Tibial nerve (tissue), 4 donors: ENCODE measurements around the gene TCEA2. TPM values are rescaled to one million over a fixed set of nuclear protein-coding genes. Genes with fewer than 3 reads are reported as not detected.

Source experiments
- DNase-seq, 2 donors: peaks; one replicate each; pipeline ENCODE4 v3.0.0-alpha.2; 2019; ENCODE audit warnings: low spot score in 2 of 2
- H3K27ac ChIP-seq, 4 donors: fragments of 200-600 bp; sonication (generic) in 3 of 4; one replicate each; pipeline ENCODE4 v1.5.1; 2017 to 2019; ENCODE audit warnings: mild to moderate bottlenecking in 1 of 4
- H3K27me3 ChIP-seq, 2 donors: fragments of 200-600 bp; sonication (generic) in 1 of 2; one replicate each; pipeline versions ENCODE4 v1.5.1 to v1.6.0; 2017 to 2019
- H3K36me3 ChIP-seq, 3 donors: fragments of 200-600 bp; sonication (generic); one replicate each; pipeline ENCODE4 v1.5.1; 2018 to 2019
- H3K4me1 ChIP-seq, 4 donors: fragments of 200-600 bp; sonication (generic) in 3 of 4; one replicate each; pipeline ENCODE4 v1.5.1; 2017 to 2019
- H3K4me3 ChIP-seq, 4 donors: fragments of 200-600 bp; sonication (generic) in 3 of 4; one replicate each; pipeline ENCODE4 v1.5.1; 2017 to 2019; ENCODE audit warnings: mild to moderate bottlenecking in 1 of 4, moderate library complexity in 1 of 4
- H3K9me3 ChIP-seq, 4 donors: fragments of 200-600 bp; sonication (generic) in 3 of 4; one replicate each; pipeline ENCODE4 v1.5.1; 2017 to 2019
- CTCF ChIP-seq, 5 experiments: fragments of 200-600 bp in 3 of 5; fragments of 450-650 bp in 2 of 5; sonication (generic) in 3 of 5; IDR thresholded peaks; one replicate each; pipeline ENCODE4 v1.5.1; 2016 to 2019; ENCODE audit warnings: antibody characterized with exemption in 5 of 5, mild to moderate bottlenecking in 3 of 5, moderate library complexity in 2 of 5
- EP300 ChIP-seq, 2 donors: sonication (generic); formaldehyde crosslinking; IDR thresholded peaks; one replicate each; pipeline ENCODE4 v1.6.1; 2017; ENCODE audit warnings: antibody characterized with exemption in 2 of 2, mild to moderate bottlenecking in 1 of 2
- POLR2A ChIP-seq, 2 donors: fragments of 450-650 bp; IDR thresholded peaks; one replicate each; pipeline ENCODE4 v1.6.1; 2017; ENCODE audit warnings: antibody characterized with exemption in 2 of 2, mild to moderate bottlenecking in 2 of 2, moderate library complexity in 2 of 2
- WGBS, 2 donors: methylation state at CpG; one replicate each; pipeline ENCODE4 v1.1.5; 2018; 5-methylcytosine and 5-hydroxymethylcytosine counted together
- total RNA-seq, 4 donors: library from RNA; depleted of rRNA; stranded (reverse); fragments of >200 nt; gene quantifications; one replicate each; pipeline ENCODE4 v1.1.0, GENCODE V29; 2016

TCEA2 gene
- 10 to 100 TPM; 45.6 to 62.9 (median 59.2) TPM for total RNA-seq

GRCh38 chr20:64062596-64063388 is at the start of gene TCEA2:
TCEA2 (plus strand) TSS chr20:64063198; CDS start chr20:64063313, 115 bp downstream.
- TF ChIP-seq CTCF (IDR thresholded peaks at IDR 0.05), result peak in 2 of 5 experiments; percentile 20 to 34
- TF ChIP-seq EP300 (IDR thresholded peaks at IDR 0.05), result peak; percentile 84 to 85
- TF ChIP-seq POLR2A (IDR thresholded peaks at IDR 0.05), result peak; percentile 36 to 61
- DNase-seq, result peak; percentile 94
- Histone ChIP-seq H3K27ac (peak within 1 kb of the TSS; percentile 78 to 92 (median 82)), H3K36me3 (peaks cover 0 to 9% (median 0%) of the 10 kb centered on the region in 3 donors), H3K9me3 (no peaks in the 10 kb centered on the region), H3K4me1 (peaks cover 0 to 47% (median 20%) of the 10 kb centered on the region in 4 donors), H3K27me3 (peaks cover 0 to 4% of the 10 kb centered on the region in 2 donors), H3K4me3 (peak within 1 kb of the TSS; percentile 64 to 97 (median 80))
- WGBS, 2 donors, result 1 to 9% methylated on average over 17 to 29 of the region's 85 CpGs

- Histone ChIP-seq H3K27ac (no peak overlapping the region), H3K36me3 (peaks cover 0 to 90% (median 38%) of the 10 kb centered on the region in 3 donors), H3K4me3 (no peak overlapping the region), H3K9me3 (no peaks in the 10 kb centered on the region), H3K27me3 (no peaks in the 10 kb centered on the region), H3K4me1 (no peaks in the 10 kb centered on the region)
- DNase-seq, result no peak
- TF ChIP-seq CTCF (IDR thresholded peaks at IDR 0.05) (no peak), EP300 (IDR thresholded peaks at IDR 0.05) (no peak)
- WGBS, 2 donors, result 81 to 87% methylated on average over 2 of the region's 2 CpGs
Observed at GRCh38 chr20:64015635-64016034, 47.4 kb upstream of the TCEA2 start.

- Histone ChIP-seq H3K4me1 (no peaks in the 10 kb centered on the region), H3K27me3 (no peaks in the 10 kb centered on the region), H3K4me3 (no peak overlapping the region), H3K9me3 (no peaks in the 10 kb centered on the region), H3K27ac (no peak overlapping the region), H3K36me3 (peaks cover 0 to 100% (median 54%) of the 10 kb centered on the region in 3 donors)
- 89 to 91% methylated on average over 29 to 36 of the region's 36 CpGs for WGBS, 2 donors
- TF ChIP-seq EP300 (IDR thresholded peaks at IDR 0.05) (no peak), CTCF (IDR thresholded peaks at IDR 0.05) (no peak), POLR2A (IDR thresholded peaks at IDR 0.05) (no peak)
- DNase-seq, result no peak
Observed at GRCh38 chr20:64021124-64021975, 41.6 kb upstream of the TCEA2 start.

GRCh38 chr20:64022671-64023360 is 40.2 kb upstream of the TCEA2 start:
- no peak for DNase-seq
- Histone ChIP-seq H3K27ac (no peak overlapping the region), H3K4me3 (no peak overlapping the region), H3K27me3 (no peaks in the 10 kb centered on the region), H3K4me1 (no peaks in the 10 kb centered on the region), H3K9me3 (no peaks in the 10 kb centered on the region), H3K36me3 (peaks cover 3 to 100% (median 59%) of the 10 kb centered on the region in 3 donors)
- TF ChIP-seq CTCF (IDR thresholded peaks at IDR 0.05), result no peak
- no peak for TF ChIP-seq POLR2A (IDR thresholded peaks at IDR 0.05)
- TF ChIP-seq EP300 (IDR thresholded peaks at IDR 0.05), result no peak
- 92 to 96% methylated on average over 17 of the region's 17 CpGs for WGBS, 2 donors
